IPS-18a (cell line): ENCODE measurements around the gene NEURL1.

Source experiments
- H3K27ac ChIP-seq: one replicate; pipeline ENCODE4 v1.5.1; 2013; ENCODE audit warnings: low read length
- H3K27me3 ChIP-seq: one replicate; pipeline ENCODE4 v1.6.1; 2013; ENCODE audit warnings: mild to moderate bottlenecking, low read length; ENCODE audit not compliant: control insufficient read depth, insufficient read depth
- H3K36me3 ChIP-seq: one replicate; pipeline ENCODE4 v1.6.1; 2013; ENCODE audit warnings: low read depth, low read length; ENCODE audit not compliant: control insufficient read depth
- H3K4me1 ChIP-seq: one replicate; pipeline ENCODE4 v1.6.1; 2013; ENCODE audit warnings: low read depth, low read length; ENCODE audit not compliant: control insufficient read depth
- H3K4me3 ChIP-seq: one replicate; pipeline ENCODE4 v1.5.1; 2013; ENCODE audit warnings: low read length
- H3K9ac ChIP-seq: one replicate; pipeline ENCODE4 v1.6.1; 2013; ENCODE audit warnings: mild to moderate bottlenecking, low read length, moderate library complexity
- H3K9me3 ChIP-seq: one replicate; pipeline ENCODE4 v1.6.1; 2013; ENCODE audit warnings: low read depth, low read length; ENCODE audit not compliant: control insufficient read depth

Gene NEURL1, protein sequence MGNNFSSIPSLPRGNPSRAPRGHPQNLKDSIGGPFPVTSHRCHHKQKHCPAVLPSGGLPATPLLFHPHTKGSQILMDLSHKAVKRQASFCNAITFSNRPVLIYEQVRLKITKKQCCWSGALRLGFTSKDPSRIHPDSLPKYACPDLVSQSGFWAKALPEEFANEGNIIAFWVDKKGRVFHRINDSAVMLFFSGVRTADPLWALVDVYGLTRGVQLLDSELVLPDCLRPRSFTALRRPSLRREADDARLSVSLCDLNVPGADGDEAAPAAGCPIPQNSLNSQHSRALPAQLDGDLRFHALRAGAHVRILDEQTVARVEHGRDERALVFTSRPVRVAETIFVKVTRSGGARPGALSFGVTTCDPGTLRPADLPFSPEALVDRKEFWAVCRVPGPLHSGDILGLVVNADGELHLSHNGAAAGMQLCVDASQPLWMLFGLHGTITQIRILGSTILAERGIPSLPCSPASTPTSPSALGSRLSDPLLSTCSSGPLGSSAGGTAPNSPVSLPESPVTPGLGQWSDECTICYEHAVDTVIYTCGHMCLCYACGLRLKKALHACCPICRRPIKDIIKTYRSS

DNA sequence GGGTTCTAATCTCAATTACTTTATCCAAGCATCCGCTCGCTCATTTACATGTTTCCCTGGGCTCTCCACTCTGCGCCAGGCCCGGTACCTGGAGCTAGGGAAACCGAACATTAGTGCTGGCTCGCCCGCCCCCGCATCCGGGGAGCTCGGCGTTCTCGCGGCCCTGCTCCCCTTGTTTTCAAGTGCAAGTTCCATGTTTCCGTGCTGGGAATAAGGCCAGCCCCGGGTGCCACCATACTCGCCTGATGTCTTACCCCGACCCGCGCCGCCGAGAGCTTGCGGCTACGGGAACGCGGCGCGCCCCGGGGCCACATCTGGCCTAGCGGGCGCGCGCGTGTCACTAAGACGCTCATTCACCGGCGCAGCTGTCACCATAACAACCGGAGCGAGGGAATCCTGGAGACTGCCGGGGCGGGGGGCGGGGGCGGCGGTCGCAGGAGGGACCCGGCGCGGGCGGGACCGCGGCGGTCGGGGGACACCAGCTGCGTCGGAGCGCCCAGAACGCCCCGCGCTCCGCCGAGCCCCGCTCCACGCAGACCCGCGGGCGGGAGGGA is at the start of gene NEURL1:
Gene NEURL1, plus strand, starts transcription at position 344 of the 554 bp plus-strand sequence. CDS start 683 bp downstream, outside the sequence.
- H3K36me3 ChIP-seq = no peaks in the 10 kb centered on the region
- no peak within 1 kb of the TSS for H3K9ac ChIP-seq
- H3K4me1 ChIP-seq = no peaks in the 10 kb centered on the region
- H3K4me3 ChIP-seq = peak within 1 kb of the TSS; percentile 57
- no peak within 1 kb of the TSS for H3K27ac ChIP-seq
- peaks cover 52% of the 10 kb centered on the region for H3K27me3 ChIP-seq
- no peaks in the 10 kb centered on the region for H3K9me3 ChIP-seq

DNA sequence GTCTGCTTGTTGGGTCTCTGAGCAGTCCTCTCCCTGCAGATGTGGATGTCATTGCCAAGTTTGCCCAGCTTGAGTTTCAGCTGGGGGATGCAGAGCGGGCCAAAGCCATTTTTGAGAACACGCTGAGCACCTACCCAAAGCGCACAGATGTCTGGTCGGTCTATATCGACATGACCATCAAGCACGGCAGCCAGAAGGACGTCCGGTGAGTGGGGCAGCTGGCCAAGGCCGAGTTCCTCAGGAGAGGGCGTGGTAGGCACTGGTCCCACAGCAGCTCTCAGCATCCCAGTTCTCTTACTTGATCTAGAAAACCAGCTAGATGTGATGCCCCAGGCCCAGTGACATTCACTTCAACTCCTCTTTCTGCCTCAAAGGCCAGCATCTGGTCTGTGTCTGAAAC is 49.0 kb upstream of the NEURL1 start:
- Histone ChIP-seq H3K36me3 (peaks cover 67% of the 10 kb centered on the region), H3K9ac (no peak overlapping the region), H3K9me3 (no peaks in the 10 kb centered on the region), H3K27me3 (no peaks in the 10 kb centered on the region), H3K4me3 (no peak overlapping the region), H3K27ac (no peak overlapping the region), H3K4me1 (no peaks in the 10 kb centered on the region)

DNA sequence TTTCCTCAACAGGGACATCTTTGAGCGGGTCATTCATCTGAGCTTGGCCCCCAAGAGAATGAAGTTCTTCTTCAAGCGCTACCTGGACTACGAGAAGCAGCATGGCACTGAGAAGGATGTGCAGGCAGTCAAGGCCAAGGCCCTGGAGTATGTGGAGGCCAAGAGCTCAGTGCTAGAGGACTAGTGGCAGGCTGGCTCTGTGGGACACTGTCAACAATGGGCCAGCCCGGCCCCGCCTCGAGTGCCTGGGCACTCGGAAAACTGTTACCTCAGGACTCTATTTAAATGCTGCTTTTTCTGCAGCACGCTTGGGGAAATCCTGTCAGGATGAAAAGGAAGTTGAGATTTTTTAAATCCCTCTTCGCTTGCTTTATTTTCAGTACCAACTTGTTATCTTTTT is 48.1 kb upstream of the NEURL1 start:
- peaks cover 58% of the 10 kb centered on the region for H3K36me3 ChIP-seq
- no peak overlapping the region for H3K4me3 ChIP-seq
- no peak overlapping the region for H3K27ac ChIP-seq

DNA sequence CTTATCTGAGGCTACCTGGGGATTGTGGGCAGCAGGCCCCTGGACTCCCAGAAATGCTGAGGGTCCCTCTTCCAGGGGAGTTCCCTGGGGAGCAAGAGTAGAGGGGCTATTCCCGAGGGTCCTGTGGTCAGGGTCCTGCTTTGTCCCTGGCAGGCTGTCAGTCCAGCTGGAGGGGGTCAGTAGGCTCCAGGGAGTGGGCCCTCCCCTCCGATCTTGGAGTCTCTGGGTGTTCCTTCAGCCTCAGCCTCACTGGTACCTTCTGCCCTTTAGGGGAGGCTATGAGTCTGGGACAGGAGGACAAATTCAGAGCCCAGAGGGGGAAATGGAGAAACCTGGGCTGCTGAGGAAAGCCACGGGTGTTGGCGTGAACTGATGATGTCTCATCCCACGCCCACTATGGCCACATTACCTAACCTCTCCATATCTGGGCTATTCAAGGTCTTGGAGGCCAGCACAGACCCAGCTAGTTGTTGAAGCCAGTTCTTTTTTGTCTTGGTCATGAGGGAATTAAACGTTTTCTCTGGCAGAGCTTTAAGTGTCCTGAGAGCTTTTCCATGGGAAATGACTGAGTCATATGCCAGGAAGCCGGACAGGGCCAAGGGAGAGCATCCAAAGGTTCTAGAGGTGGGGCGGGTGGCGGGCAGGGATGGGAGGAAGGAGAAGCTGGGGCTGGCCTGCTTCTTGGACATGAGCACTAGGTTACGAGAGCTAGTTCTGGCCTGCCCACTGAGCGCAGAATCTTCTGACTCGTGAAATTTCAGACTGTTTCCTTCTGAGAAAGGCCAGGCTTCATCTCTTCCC is 47.5 kb upstream of the NEURL1 start:
- Histone ChIP-seq H3K4me1 (no peaks in the 10 kb centered on the region), H3K27me3 (no peaks in the 10 kb centered on the region), H3K9me3 (no peaks in the 10 kb centered on the region), H3K36me3 (peaks cover 53% of the 10 kb centered on the region), H3K9ac (no peak overlapping the region), H3K4me3 (no peak overlapping the region), H3K27ac (no peak overlapping the region)

More for the DNA sequence above, 48.1 kb upstream of the NEURL1 start:
- no peaks in the 10 kb centered on the region for H3K4me1 ChIP-seq
- no peaks in the 10 kb centered on the region for H3K9me3 ChIP-seq
- H3K27me3 ChIP-seq = no peaks in the 10 kb centered on the region
- no peak overlapping the region for H3K9ac ChIP-seq

DNA sequence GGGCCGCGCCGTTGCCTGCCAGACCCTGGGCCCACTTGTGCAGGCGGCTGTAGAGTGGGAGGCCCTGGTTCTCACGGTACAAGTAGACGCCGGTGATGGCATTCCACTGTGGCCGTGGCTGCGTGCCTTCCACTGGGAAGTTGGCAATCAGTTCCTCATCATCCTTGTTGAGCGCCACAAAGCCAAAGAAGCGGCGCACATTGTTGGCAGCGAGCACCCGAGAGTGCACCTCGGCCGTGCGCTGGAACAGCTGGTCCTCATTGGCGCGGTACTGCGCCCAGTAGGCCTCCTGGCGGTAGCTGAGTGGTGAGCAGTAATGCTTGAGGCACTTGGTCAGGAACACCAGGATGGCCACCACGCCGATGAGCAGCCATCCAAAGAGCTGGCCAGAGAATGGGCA is 46.3 kb upstream of the NEURL1 start:
- Histone ChIP-seq H3K4me1 (no peaks in the 10 kb centered on the region), H3K9ac (no peak overlapping the region), H3K27ac (no peak overlapping the region), H3K36me3 (peaks cover 44% of the 10 kb centered on the region), H3K27me3 (no peaks in the 10 kb centered on the region), H3K4me3 (no peak overlapping the region), H3K9me3 (no peaks in the 10 kb centered on the region)

DNA sequence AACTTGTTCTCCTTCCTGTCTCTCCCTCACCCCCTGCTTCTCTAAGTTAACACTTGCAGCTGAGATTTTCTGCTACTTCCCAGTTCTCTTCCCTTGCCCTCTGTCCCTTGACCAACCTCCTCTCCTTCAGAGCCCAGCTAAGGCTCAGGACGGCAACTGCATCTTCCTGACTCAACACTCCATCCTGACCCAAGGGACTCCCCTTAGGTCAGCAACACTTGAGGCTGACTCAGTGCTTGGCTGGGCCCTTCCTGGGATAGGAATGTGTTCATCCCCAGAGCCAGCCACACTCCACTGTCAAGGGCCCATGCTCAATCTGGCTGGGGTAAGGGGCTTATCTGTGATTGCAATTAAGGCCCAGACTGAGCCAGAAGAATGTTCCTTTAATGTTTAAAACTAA is 44.8 kb upstream of the NEURL1 start:
- Histone ChIP-seq H3K36me3 (peaks cover 29% of the 10 kb centered on the region), H3K4me3 (no peak overlapping the region), H3K27me3 (no peaks in the 10 kb centered on the region), H3K9me3 (no peaks in the 10 kb centered on the region), H3K9ac (no peak overlapping the region), H3K4me1 (no peaks in the 10 kb centered on the region), H3K27ac (no peak overlapping the region)

DNA sequence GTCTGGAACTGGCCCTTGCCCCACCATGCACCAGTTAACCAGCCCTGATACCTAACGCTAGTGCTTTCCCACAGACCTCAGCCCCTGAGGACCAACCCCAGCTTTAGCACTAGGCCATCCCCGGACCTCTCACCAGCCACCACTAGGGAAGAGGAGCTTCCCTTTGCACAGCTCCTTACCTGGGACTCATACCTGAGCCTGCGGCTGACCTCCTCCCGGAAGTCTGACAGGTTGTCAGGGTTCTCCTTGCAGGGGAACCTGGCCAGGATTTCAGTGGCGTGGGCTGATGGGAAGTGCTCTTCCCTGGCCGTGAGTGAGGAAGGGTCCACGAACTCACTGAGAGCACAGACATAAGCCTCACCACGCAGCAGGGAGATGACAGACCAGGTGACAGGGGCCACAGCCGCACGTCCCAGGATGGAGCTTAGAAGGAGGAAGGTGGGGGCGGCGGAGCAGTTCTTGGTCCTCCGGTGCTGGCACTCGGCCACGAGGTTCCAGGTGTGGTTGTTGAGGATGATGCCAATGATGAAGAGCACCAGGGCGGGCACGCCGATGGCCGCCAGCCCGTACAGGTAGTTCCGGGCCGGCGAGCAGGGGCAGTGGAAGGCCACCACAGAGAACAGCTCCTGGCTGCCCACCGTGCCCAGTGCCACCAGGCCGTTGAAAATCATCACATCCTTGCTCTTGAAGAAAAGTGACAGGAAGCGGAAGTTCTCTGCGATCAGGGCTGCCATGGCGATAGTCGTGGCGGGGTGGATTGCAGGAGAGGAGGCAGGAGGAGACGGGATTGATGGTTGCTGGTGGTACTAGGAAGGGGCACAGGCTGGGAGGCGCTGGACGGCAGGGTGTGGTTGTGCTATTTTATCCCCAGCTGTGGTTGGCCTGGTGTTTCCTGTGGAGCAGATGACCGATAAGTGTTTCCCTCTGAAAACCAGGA is 44.0 kb upstream of the NEURL1 start:
- no peaks in the 10 kb centered on the region for H3K27me3 ChIP-seq
- H3K4me3 ChIP-seq = no peak overlapping the region
- no peak overlapping the region for H3K9ac ChIP-seq
- H3K9me3 ChIP-seq = no peaks in the 10 kb centered on the region
- no peak overlapping the region for H3K27ac ChIP-seq
- no peaks in the 10 kb centered on the region for H3K4me1 ChIP-seq
- peaks cover 22% of the 10 kb centered on the region for H3K36me3 ChIP-seq

DNA sequence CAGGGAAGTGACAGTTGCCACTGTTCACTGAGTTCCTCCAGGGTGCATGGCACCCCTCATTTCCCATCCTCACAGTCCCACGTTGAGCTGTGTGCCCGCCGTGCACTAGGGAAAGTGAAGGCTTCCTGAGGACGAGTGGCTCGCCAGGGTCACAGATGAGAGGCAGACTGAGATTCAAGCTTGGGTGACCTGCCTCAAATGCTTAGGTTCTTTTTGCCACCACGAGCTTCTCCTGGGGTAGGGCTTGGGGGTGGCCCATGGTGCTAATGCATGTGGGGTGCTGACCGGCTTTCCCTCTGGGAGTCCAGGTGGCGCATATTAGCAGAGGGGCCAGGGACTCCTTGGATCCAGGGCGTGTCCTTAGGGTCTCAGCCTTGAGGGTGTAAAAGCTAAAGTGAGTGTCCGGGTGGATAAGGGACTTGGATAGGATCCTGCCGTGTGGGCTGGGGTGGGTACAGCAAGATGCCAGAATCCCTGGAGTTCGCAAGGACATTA is 43.3 kb upstream of the NEURL1 start:
- no peak overlapping the region for H3K9ac ChIP-seq
- H3K36me3 ChIP-seq = peaks cover 14% of the 10 kb centered on the region
- no peak overlapping the region for H3K4me3 ChIP-seq
- no peaks in the 10 kb centered on the region for H3K4me1 ChIP-seq
- H3K27ac ChIP-seq = no peak overlapping the region
- no peaks in the 10 kb centered on the region for H3K9me3 ChIP-seq
- H3K27me3 ChIP-seq = no peaks in the 10 kb centered on the region

DNA sequence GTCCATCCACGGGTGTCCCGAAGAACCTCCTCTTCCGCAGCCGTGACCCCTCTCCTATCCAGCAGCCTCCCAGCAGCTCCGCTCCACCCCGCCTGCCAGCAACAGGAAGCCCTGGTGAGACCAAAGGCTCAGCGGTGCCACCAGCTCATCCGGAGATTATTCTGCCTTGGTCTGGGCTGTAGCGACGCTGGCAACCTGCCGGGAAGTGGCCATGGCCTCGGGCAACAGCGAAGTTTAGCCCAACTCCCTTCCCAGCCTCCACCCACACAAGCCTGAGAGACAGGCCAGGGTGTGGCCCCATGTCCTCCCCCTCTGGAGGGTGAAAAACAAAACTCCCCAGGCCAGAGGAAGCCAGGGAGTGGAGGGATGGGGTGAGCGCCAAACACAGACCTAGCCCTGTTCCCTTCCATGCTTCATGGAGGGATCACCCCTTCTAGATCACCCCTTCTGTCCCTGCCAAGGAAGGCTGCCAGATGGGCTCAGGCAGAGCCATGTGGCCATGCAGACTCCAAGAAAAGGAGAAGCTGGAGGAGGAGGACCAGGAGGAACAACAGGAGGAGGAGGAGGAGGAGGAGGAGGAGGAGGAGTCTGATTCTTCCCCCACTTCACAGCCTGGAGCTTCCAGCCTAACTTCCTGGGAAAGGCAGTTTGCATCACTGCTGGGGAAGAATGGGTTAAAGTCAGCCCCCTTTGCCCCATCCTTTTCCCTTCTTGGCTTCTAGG is 42.3 kb upstream of the NEURL1 start:
- Histone ChIP-seq H3K9ac (no peak overlapping the region), H3K27ac (no peak overlapping the region), H3K4me3 (no peak overlapping the region), H3K9me3 (no peaks in the 10 kb centered on the region), H3K4me1 (no peaks in the 10 kb centered on the region), H3K36me3 (peaks cover 8% of the 10 kb centered on the region), H3K27me3 (no peaks in the 10 kb centered on the region)

DNA sequence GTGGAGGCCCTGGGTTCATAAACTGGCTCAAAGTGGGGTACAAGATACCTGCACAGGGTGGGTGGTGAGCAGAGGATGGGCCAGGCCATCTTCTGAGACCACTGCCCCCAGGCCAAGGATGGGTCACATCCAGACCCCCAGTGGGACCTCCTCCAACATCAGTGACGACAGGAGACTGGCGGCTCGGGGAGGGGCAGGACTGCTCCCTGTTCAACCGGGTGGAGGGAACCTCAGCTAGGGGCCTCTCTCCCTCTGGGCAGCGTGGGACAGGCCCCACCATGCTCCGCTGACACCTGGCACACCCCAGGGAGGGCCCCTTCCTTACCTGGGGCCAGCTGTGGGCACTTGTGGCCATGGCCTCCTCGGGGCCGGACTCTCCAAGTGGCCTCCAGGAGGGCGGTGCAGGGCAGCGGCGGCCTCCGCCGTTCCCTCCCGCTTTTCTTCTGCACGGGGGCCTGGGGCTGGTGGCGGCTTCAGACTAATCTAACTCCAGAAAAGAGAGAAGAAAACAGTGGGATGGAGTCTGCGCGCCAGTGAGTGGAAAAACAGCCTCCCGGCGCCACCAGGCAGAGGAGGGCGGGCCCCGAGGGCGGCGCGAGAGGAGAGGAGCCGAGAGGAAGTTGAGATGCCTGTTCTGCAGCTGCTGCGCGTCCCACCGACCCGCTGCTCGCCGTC is 41.5 kb upstream of the NEURL1 start, which contains the start of gene CALHM2:
Gene CALHM2, minus strand, starts transcription at position 540 of the 675 bp plus-strand sequence. CDS start 2,429 bp downstream, outside the sequence.
- H3K4me3 ChIP-seq = no peak within 1 kb of the TSS
- H3K36me3 ChIP-seq = peaks cover 8% of the 10 kb centered on the region
- H3K9ac ChIP-seq = no peak within 1 kb of the TSS

More for the DNA sequence above, 41.5 kb upstream of the NEURL1 start, which contains the start of gene CALHM2:
- Histone ChIP-seq H3K9me3 (no peaks in the 10 kb centered on the region), H3K27ac (no peak within 1 kb of the TSS), H3K27me3 (no peaks in the 10 kb centered on the region), H3K4me1 (no peaks in the 10 kb centered on the region)
